ENCODE data around the gene GRK5.

The GRK5 gene

GRCh38 chr10:119415536-119416503, 208.4 kb downstream of the GRK5 start:
- H4K8ac ChIP-seq (ENCODE audit: low read depth, low read length), result no peak overlapping the region
- no peak overlapping the region for H4K12ac ChIP-seq (ENCODE audit: low read depth, low read length)
- no peak overlapping the region for H3K9ac ChIP-seq (ENCODE audit: low read length)
- peaks cover 5% of the 10 kb centered on the region for H3K79me1 ChIP-seq (ENCODE audit: low read length)
- H3K27ac ChIP-seq (ENCODE audit: low read depth, low read length), result no peak overlapping the region
- WGBS (ENCODE audit: extremely low coverage, insufficient coverage, insufficient read length), result no CpG with 5 or more reads among the region's 21 CpGs
- no peak overlapping the region for H2AK5ac ChIP-seq (ENCODE audit: low read length)
- no peak overlapping the region for H2BK12ac ChIP-seq (ENCODE audit: low read length)
- H3K36me3 ChIP-seq (ENCODE audit: control insufficient read depth in 1 of 2, insufficient read depth in 2 of 2, low read length in 2 of 2), result no peaks in the 10 kb centered on the region
- H3K14ac ChIP-seq (ENCODE audit: low read length), result no peak overlapping the region
- no peak overlapping the region for H3K18ac ChIP-seq (ENCODE audit: low read length)
- no peak overlapping the region for H3K4me2 ChIP-seq (ENCODE audit: low read length)
- no peak overlapping the region for H3K4me3 ChIP-seq (ENCODE audit: low read depth, low read length)
- H2BK5ac ChIP-seq (ENCODE audit: low read depth, low read length, poor library complexity), result no peak overlapping the region
- no peaks in the 10 kb centered on the region for H3K27me3 ChIP-seq (ENCODE audit: insufficient read depth, low read length)
- peaks cover 2% of the 10 kb centered on the region for H3K9me3 ChIP-seq (ENCODE audit: insufficient read depth, low read depth, low read length)
- H2AFZ ChIP-seq (ENCODE audit: insufficient read depth, low read length, poor library complexity), result no peak overlapping the region
- no peak overlapping the region for H3K4ac ChIP-seq (ENCODE audit: low read depth, low read length)
- no peak overlapping the region for H2BK120ac ChIP-seq (ENCODE audit: insufficient read depth, low read length, poor library complexity)
- H3K79me2 ChIP-seq (ENCODE audit: control insufficient read depth, insufficient read depth, low read length, poor library complexity), result no peaks in the 10 kb centered on the region
- no peak overlapping the region for H4K91ac ChIP-seq (ENCODE audit: low read depth, low read length)
- H3K23ac ChIP-seq (ENCODE audit: low read length), result no peak overlapping the region
- H3K4me1 ChIP-seq (ENCODE audit: control insufficient read depth in 1 of 2, insufficient read depth in 2 of 2, low read length in 2 of 2), result peaks cover 14 to 22% of the 10 kb centered on the region in 2 experiments
- DNase-seq, result no peak

GRCh38 chr10:119416855-119417254, 209.5 kb downstream of the GRK5 start:
- no peak overlapping the region for H3K23ac ChIP-seq (ENCODE audit: low read length)
- H3K4ac ChIP-seq (ENCODE audit: low read depth, low read length), result no peak overlapping the region
- peak in 1 of 2 donors; percentile 46 for DNase-seq
- no peak overlapping the region for H4K91ac ChIP-seq (ENCODE audit: low read depth, low read length)
- no peak overlapping the region for H4K12ac ChIP-seq (ENCODE audit: low read depth, low read length)
- H3K18ac ChIP-seq (ENCODE audit: low read length), result no peak overlapping the region
- no peaks in the 10 kb centered on the region for H3K36me3 ChIP-seq (ENCODE audit: control insufficient read depth in 1 of 2, insufficient read depth in 2 of 2, low read length in 2 of 2)
- H3K9ac ChIP-seq (ENCODE audit: low read length), result no peak overlapping the region
- H2BK12ac ChIP-seq (ENCODE audit: low read length), result no peak overlapping the region
- no peak overlapping the region for H2BK5ac ChIP-seq (ENCODE audit: low read depth, low read length, poor library complexity)
- peaks cover 14 to 22% of the 10 kb centered on the region in 2 experiments for H3K4me1 ChIP-seq (ENCODE audit: control insufficient read depth in 1 of 2, insufficient read depth in 2 of 2, low read length in 2 of 2)
- H2AFZ ChIP-seq (ENCODE audit: insufficient read depth, low read length, poor library complexity), result no peak overlapping the region
- H3K27ac ChIP-seq (ENCODE audit: low read depth, low read length), result no peak overlapping the region
- H3K4me2 ChIP-seq (ENCODE audit: low read length), result no peak overlapping the region
- H3K4me3 ChIP-seq (ENCODE audit: low read depth, low read length), result no peak overlapping the region
- H2AK5ac ChIP-seq (ENCODE audit: low read length), result no peak overlapping the region
- no peaks in the 10 kb centered on the region for H3K27me3 ChIP-seq (ENCODE audit: insufficient read depth, low read length)
- no peaks in the 10 kb centered on the region for H3K79me2 ChIP-seq (ENCODE audit: control insufficient read depth, insufficient read depth, low read length, poor library complexity)
- H3K14ac ChIP-seq (ENCODE audit: low read length), result no peak overlapping the region
- H4K8ac ChIP-seq (ENCODE audit: low read depth, low read length), result no peak overlapping the region
- peaks cover 5% of the 10 kb centered on the region for H3K9me3 ChIP-seq (ENCODE audit: insufficient read depth, low read depth, low read length)
- H3K79me1 ChIP-seq (ENCODE audit: low read length), result peaks cover 5% of the 10 kb centered on the region
- no CpG with 5 or more reads among the region's 10 CpGs for WGBS (ENCODE audit: extremely low coverage, insufficient coverage, insufficient read length)
- no peak overlapping the region for H2BK120ac ChIP-seq (ENCODE audit: insufficient read depth, low read length, poor library complexity)

GRCh38 chr10:119417852-119418251, 210.5 kb downstream of the GRK5 start:
- no peak overlapping the region for H3K14ac ChIP-seq (ENCODE audit: low read length)
- no CpG with 5 or more reads among the region's 9 CpGs for WGBS (ENCODE audit: extremely low coverage, insufficient coverage, insufficient read length)

GRCh38 chr10:119418362-119418761, 211.0 kb downstream of the GRK5 start:
- no peak overlapping the region for H4K8ac ChIP-seq (ENCODE audit: low read depth, low read length)
- no peak overlapping the region for H3K9ac ChIP-seq (ENCODE audit: low read length)
- no peaks in the 10 kb centered on the region for H3K36me3 ChIP-seq (ENCODE audit: control insufficient read depth in 1 of 2, insufficient read depth in 2 of 2, low read length in 2 of 2)
- no peaks in the 10 kb centered on the region for H3K79me2 ChIP-seq (ENCODE audit: control insufficient read depth, insufficient read depth, low read length, poor library complexity)
- H3K9me3 ChIP-seq (ENCODE audit: insufficient read depth, low read depth, low read length), result peaks cover 5% of the 10 kb centered on the region
- H3K23ac ChIP-seq (ENCODE audit: low read length), result no peak overlapping the region
- H3K4me2 ChIP-seq (ENCODE audit: low read length), result no peak overlapping the region
- H3K79me1 ChIP-seq (ENCODE audit: low read length), result no peaks in the 10 kb centered on the region
- peak in 1 of 2 donors; percentile 23 for DNase-seq
- no peak overlapping the region for H2BK12ac ChIP-seq (ENCODE audit: low read length)
- H3K4ac ChIP-seq (ENCODE audit: low read depth, low read length), result no peak overlapping the region
- H4K91ac ChIP-seq (ENCODE audit: low read depth, low read length), result no peak overlapping the region
- no peaks in the 10 kb centered on the region for H3K27me3 ChIP-seq (ENCODE audit: insufficient read depth, low read length)
- no peak overlapping the region for H3K14ac ChIP-seq (ENCODE audit: low read length)
- no peak overlapping the region for H2AK5ac ChIP-seq (ENCODE audit: low read length)
- H2BK5ac ChIP-seq (ENCODE audit: low read depth, low read length, poor library complexity), result no peak overlapping the region
- no peak overlapping the region for H2AFZ ChIP-seq (ENCODE audit: insufficient read depth, low read length, poor library complexity)
- no peak overlapping the region for H3K18ac ChIP-seq (ENCODE audit: low read length)
- H3K27ac ChIP-seq (ENCODE audit: low read depth, low read length), result no peak overlapping the region
- WGBS (ENCODE audit: extremely low coverage, insufficient coverage, insufficient read length), result no CpG with 5 or more reads among the region's 4 CpGs
- H3K4me3 ChIP-seq (ENCODE audit: low read depth, low read length), result no peak overlapping the region
- no peak overlapping the region for H2BK120ac ChIP-seq (ENCODE audit: insufficient read depth, low read length, poor library complexity)
- no peak overlapping the region for H4K12ac ChIP-seq (ENCODE audit: low read depth, low read length)
- H3K4me1 ChIP-seq (ENCODE audit: control insufficient read depth in 1 of 2, insufficient read depth in 2 of 2, low read length in 2 of 2), result peaks cover 7 to 8% of the 10 kb centered on the region in 2 experiments

More at GRCh38 chr10:119417852-119418251, 210.5 kb downstream of the GRK5 start:
- no peak overlapping the region for H3K23ac ChIP-seq (ENCODE audit: low read length)
- no peak overlapping the region for H3K4ac ChIP-seq (ENCODE audit: low read depth, low read length)
- H3K9me3 ChIP-seq (ENCODE audit: insufficient read depth, low read depth, low read length), result peaks cover 5% of the 10 kb centered on the region
- H2AFZ ChIP-seq (ENCODE audit: insufficient read depth, low read length, poor library complexity), result no peak overlapping the region
- H3K9ac ChIP-seq (ENCODE audit: low read length), result no peak overlapping the region
- peaks cover 12 to 13% of the 10 kb centered on the region in 2 experiments for H3K4me1 ChIP-seq (ENCODE audit: control insufficient read depth in 1 of 2, insufficient read depth in 2 of 2, low read length in 2 of 2)
- H4K8ac ChIP-seq (ENCODE audit: low read depth, low read length), result no peak overlapping the region
- no peak overlapping the region for H4K12ac ChIP-seq (ENCODE audit: low read depth, low read length)
- H3K36me3 ChIP-seq (ENCODE audit: control insufficient read depth in 1 of 2, insufficient read depth in 2 of 2, low read length in 2 of 2), result no peaks in the 10 kb centered on the region
- H2AK5ac ChIP-seq (ENCODE audit: low read length), result no peak overlapping the region
- no peak overlapping the region for H4K91ac ChIP-seq (ENCODE audit: low read depth, low read length)
- no peak overlapping the region for H3K4me3 ChIP-seq (ENCODE audit: low read depth, low read length)
- no peaks in the 10 kb centered on the region for H3K27me3 ChIP-seq (ENCODE audit: insufficient read depth, low read length)
- H3K27ac ChIP-seq (ENCODE audit: low read depth, low read length), result no peak overlapping the region
- no peak overlapping the region for H2BK12ac ChIP-seq (ENCODE audit: low read length)
- H2BK5ac ChIP-seq (ENCODE audit: low read depth, low read length, poor library complexity), result no peak overlapping the region
- peaks cover 3% of the 10 kb centered on the region for H3K79me1 ChIP-seq (ENCODE audit: low read length)
- H3K4me2 ChIP-seq (ENCODE audit: low read length), result no peak overlapping the region
- no peaks in the 10 kb centered on the region for H3K79me2 ChIP-seq (ENCODE audit: control insufficient read depth, insufficient read depth, low read length, poor library complexity)
- DNase-seq, result no peak
- H2BK120ac ChIP-seq (ENCODE audit: insufficient read depth, low read length, poor library complexity), result no peak overlapping the region
- no peak overlapping the region for H3K18ac ChIP-seq (ENCODE audit: low read length)
